Urothelium cell line (cell line): ENCODE measurements around the gene REV1.

Experiments used
- DNase-seq: peaks from one replicate; pipeline ENCODE4 v3.0.0; 2011; ENCODE audit warnings: low spot score, mixed read lengths
- FAIRE-seq: peaks from 2 replicates; lab custom pipeline; 2011; peaks lifted over from hg19 to GRCh38; lab: Jason Lieb, UNC

The REV1 gene

GRCh38 chr2:99406137-99406536, 83.7 kb downstream of the REV1 start:
- FAIRE-seq: no peak
- no peak for DNase-seq

GRCh38 chr2:99404797-99405669, 84.8 kb downstream of the REV1 start:
- DNase-seq (no peak), FAIRE-seq (no peak)

- FAIRE-seq (no peak), DNase-seq (no peak)
Observed at GRCh38 chr2:99404039-99404796, 85.6 kb downstream of the REV1 start.

- DNase-seq (no peak), FAIRE-seq (no peak)
Observed at GRCh38 chr2:99403524-99403923, 86.3 kb downstream of the REV1 start.

- DNase-seq (no peak), FAIRE-seq (no peak)
Observed at GRCh38 chr2:99403084-99403483, 86.7 kb downstream of the REV1 start.

GRCh38 chr2:99401841-99402240, 88.0 kb downstream of the REV1 start:
- FAIRE-seq (no peak), DNase-seq (no peak)

- DNase-seq: no peak
- FAIRE-seq: no peak
Observed at GRCh38 chr2:99399795-99400194, 90.0 kb downstream of the REV1 start.

GRCh38 chr2:99399063-99399462, 90.8 kb downstream of the REV1 start:
- no peak for FAIRE-seq

GRCh38 chr2:99398303-99398702, 91.5 kb downstream of the REV1 start:
- FAIRE-seq (no peak), DNase-seq (no peak)

More at GRCh38 chr2:99399063-99399462, 90.8 kb downstream of the REV1 start:
- DNase-seq: no peak

GRCh38 chr2:99397266-99397920, 92.4 kb downstream of the REV1 start:
- FAIRE-seq (no peak), DNase-seq (no peak)

- no peak for FAIRE-seq
- no peak for DNase-seq
Observed at GRCh38 chr2:99395589-99396130, 94.2 kb downstream of the REV1 start.

GRCh38 chr2:99389946-99390345, 99.9 kb downstream of the REV1 start:
- FAIRE-seq (no peak), DNase-seq (no peak)

- DNase-seq (no peak), FAIRE-seq (no peak)
Observed at GRCh38 chr2:99389371-99389770, 100.4 kb downstream of the REV1 start.

- no peak for FAIRE-seq
- DNase-seq: no peak
Observed at GRCh38 chr2:99388892-99389291, 100.9 kb downstream of the REV1 start.

GRCh38 chr2:99386011-99386410, 103.8 kb downstream of the REV1 start:
- no peak for DNase-seq
- no peak for FAIRE-seq

GRCh38 chr2:99382143-99382542, 107.7 kb downstream of the REV1 start:
- no peak for DNase-seq
- no peak for FAIRE-seq

- no peak for DNase-seq
- FAIRE-seq: no peak
Observed at GRCh38 chr2:99380376-99381010, 109.3 kb downstream of the REV1 start.

- FAIRE-seq (no peak), DNase-seq (no peak)
Observed at GRCh38 chr2:99377879-99378278, 111.9 kb downstream of the REV1 start.

GRCh38 chr2:99376254-99376864, 113.5 kb downstream of the REV1 start:
- FAIRE-seq (no peak), DNase-seq (no peak)

GRCh38 chr2:99374747-99375146, 115.1 kb downstream of the REV1 start:
- DNase-seq (no peak), FAIRE-seq (no peak)
